H1 (cell line): ENCODE results near the gene MIB1. TPM values are rescaled to one million over a fixed set of nuclear protein-coding genes. Genes with fewer than 3 reads are reported as not detected.

ENCODE experiments used
- CTCF ChIA-PET: fragments of 300-600 bp; sonication (Branson Sonifier 250); formaldehyde crosslinking; loops from one replicate; lab custom pipeline; 2021; ENCODE audit not compliant: partially characterized antibody; lab: Charles Lee
- POLR2A ChIA-PET: fragments of 300-600 bp; sonication (Branson Sonifier 250); formaldehyde crosslinking; loops from one replicate; lab custom pipeline; 2021; ENCODE audit warnings: inconsistent platforms; ENCODE audit not compliant: partially characterized antibody; lab: Charles Lee
- DNase-seq, 2 experiments: peaks; one replicate each; pipeline versions ENCODE4 v3.0.0 to v3.0.0-alpha.2; 2010 to 2022; ENCODE audit warnings: low spot score in 2 of 2, low read depth in 1 of 2, mixed read lengths in 1 of 2
- FAIRE-seq: peaks from 2 replicates; lab custom pipeline; 2011; peaks lifted over from hg19 to GRCh38; lab: Jason Lieb, UNC
- H2AFZ ChIP-seq: 2 replicates; pipeline ENCODE4 v1.8.1; 2012; ENCODE audit warnings: low read length, inconsistent platforms
- H2AK5ac ChIP-seq: 2 replicates; pipeline ENCODE4 v1.6.1; 2013; ENCODE audit warnings: low read depth, low read length
- H2BK120ac ChIP-seq: replicated peaks from 2 replicates; pipeline ENCODE3; 2013; ENCODE audit warnings: low read depth, low read length, inconsistent platforms
- H2BK12ac ChIP-seq: 2 replicates; pipeline ENCODE4 v1.6.1; 2013; ENCODE audit warnings: low read depth, low read length
- H2BK15ac ChIP-seq: 2 replicates; pipeline ENCODE4 v1.6.1; 2013; ENCODE audit warnings: low read length
- H2BK20ac ChIP-seq: 2 replicates; pipeline ENCODE4 v1.6.1; 2013; ENCODE audit warnings: low read length
- H2BK5ac ChIP-seq: 2 replicates; pipeline ENCODE4 v1.6.1; 2013; ENCODE audit warnings: low read depth, low read length
- H3K14ac ChIP-seq: 2 replicates; pipeline ENCODE4 v1.6.1; 2013; ENCODE audit warnings: inconsistent platforms; ENCODE audit not compliant: insufficient read length
- H3K18ac ChIP-seq: 2 replicates; pipeline ENCODE4 v1.6.1; 2013; ENCODE audit warnings: low read length; ENCODE audit errors: extremely low read depth
- H3K23ac ChIP-seq: 2 replicates; pipeline ENCODE4 v1.6.1; 2013; ENCODE audit warnings: inconsistent platforms; ENCODE audit not compliant: insufficient read length
- H3K23me2 ChIP-seq: 2 replicates; pipeline ENCODE4 v1.6.1; 2013; ENCODE audit warnings: low read depth, low read length
- H3K27ac ChIP-seq: 2 replicates; pipeline ENCODE4 v1.6.1; 2011; ENCODE audit warnings: low read depth, low read length, inconsistent platforms
- H3K27me3 ChIP-seq, 4 experiments: replicated peaks in 1 of 4; 1 replicate in 1 of 4; 2 replicates in 3 of 4; pipeline versions ENCODE4 v1.6.1 to v1.8.1; 2011 to 2013; ENCODE audit warnings: low read length in 3 of 4, mild to moderate bottlenecking in 3 of 4, inconsistent platforms in 2 of 4, mixed read lengths in 2 of 4, moderate library complexity in 1 of 4; ENCODE audit not compliant: control insufficient read depth in 3 of 4, insufficient read depth in 3 of 4; ENCODE audit errors: extremely low read depth in 1 of 4
- H3K36me3 ChIP-seq, 4 experiments: 2 replicates each; pipeline versions ENCODE4 v1.6.1 to v1.8.1; 2011 to 2013; ENCODE audit warnings: mild to moderate bottlenecking in 4 of 4, low read length in 3 of 4, moderate library complexity in 2 of 4, control low read depth in 1 of 4, inconsistent platforms in 1 of 4; ENCODE audit not compliant: insufficient read depth in 4 of 4, control insufficient read depth in 2 of 4
- H3K4ac ChIP-seq: replicated peaks from 2 replicates; pipeline ENCODE3; 2013; ENCODE audit warnings: low read length, low read depth, mixed read lengths, inconsistent platforms; ENCODE audit not compliant: insufficient read length
- H3K4me1 ChIP-seq, 4 experiments: replicated peaks in 1 of 4; 1 replicate in 1 of 4; 2 replicates in 3 of 4; pipeline versions ENCODE4 v1.6.1 to v1.8.1; 2011 to 2013; ENCODE audit warnings: low read length in 3 of 4, inconsistent platforms in 2 of 4, mixed read lengths in 1 of 4; ENCODE audit not compliant: insufficient read depth in 4 of 4, control insufficient read depth in 3 of 4
- H3K4me2 ChIP-seq, 2 experiments: 2 replicates each; pipeline versions ENCODE4 v1.6.1 to v1.8.1; 2011 to 2013; ENCODE audit warnings: low read depth in 2 of 2, low read length in 2 of 2, control low read depth in 1 of 2, inconsistent platforms in 1 of 2, mild to moderate bottlenecking in 1 of 2; ENCODE audit not compliant: insufficient read depth in 1 of 2
- H3K4me3 ChIP-seq, 4 experiments: fragments of 200-600, 300-600 bp in 1 of 4; sonication (generic), shearing (Covaris generic), sonication (Bioruptor Twin) in 1 of 4; 2 replicates each; pipeline versions ENCODE4 v1.5.1 to v1.8.1; 2011 to 2016; ENCODE audit warnings: low read length in 4 of 4, low read depth in 3 of 4, control low read depth in 2 of 4, inconsistent platforms in 2 of 4, mild to moderate bottlenecking in 2 of 4, mixed read lengths in 1 of 4, moderate library complexity in 1 of 4; ENCODE audit not compliant: insufficient read depth in 2 of 4; ENCODE audit errors: extremely low read depth in 1 of 4
- H3K56ac ChIP-seq: replicated peaks from 2 replicates; pipeline ENCODE3; 2013; ENCODE audit warnings: low read depth, mild to moderate bottlenecking, mixed read lengths, low read length, inconsistent platforms; ENCODE audit not compliant: insufficient read length
- H3K79me1 ChIP-seq: 2 replicates; pipeline ENCODE4 v1.6.1; 2013; ENCODE audit warnings: low read depth, low read length, control low read depth
- H3K79me2 ChIP-seq, 2 experiments: 2 replicates each; pipeline versions ENCODE4 v1.6.1 to v1.8.1; 2012 to 2013; ENCODE audit warnings: low read length in 2 of 2, mild to moderate bottlenecking in 2 of 2, inconsistent platforms in 1 of 2; ENCODE audit not compliant: insufficient read depth in 2 of 2, control insufficient read depth in 1 of 2
- H3K9ac ChIP-seq, 4 experiments: replicated peaks in 1 of 4; 1 replicate in 1 of 4; 2 replicates in 3 of 4; pipeline versions ENCODE4 v1.6.1 to v1.8.1; 2011 to 2013; ENCODE audit warnings: low read depth in 3 of 4, low read length in 3 of 4, control low read depth in 2 of 4, mild to moderate bottlenecking in 2 of 4, moderate library complexity in 2 of 4, inconsistent platforms in 1 of 4; ENCODE audit errors: extremely low read depth in 1 of 4
- H3K9me3 ChIP-seq, 2 experiments: 2 replicates each; pipeline versions ENCODE4 v1.6.1 to v1.8.1; 2012 to 2013; ENCODE audit warnings: mild to moderate bottlenecking in 2 of 2, moderate library complexity in 2 of 2, control low read depth in 1 of 2, inconsistent platforms in 1 of 2, low read depth in 1 of 2, low read length in 1 of 2, mixed read lengths in 1 of 2; ENCODE audit not compliant: insufficient read depth in 2 of 2
- H4K20me1 ChIP-seq, 2 experiments: replicated peaks in 1 of 2; 2 replicates each; pipeline versions ENCODE3 to v1.8.1; 2011 to 2013; ENCODE audit warnings: inconsistent platforms in 2 of 2, low read length in 2 of 2, mild to moderate bottlenecking in 1 of 2; ENCODE audit not compliant: insufficient read depth in 2 of 2, control insufficient read depth in 1 of 2
- H4K5ac ChIP-seq: 2 replicates; pipeline ENCODE4 v1.6.1; 2013; ENCODE audit warnings: low read length, low read depth, mixed read lengths, inconsistent platforms; ENCODE audit not compliant: insufficient read length
- H4K8ac ChIP-seq: 2 replicates; pipeline ENCODE4 v1.8.0; 2013; ENCODE audit warnings: mild to moderate bottlenecking, moderate library complexity, low read length, inconsistent platforms; ENCODE audit not compliant: insufficient read depth; ENCODE audit errors: extremely low read depth
- H4K91ac ChIP-seq: replicated peaks from 2 replicates; pipeline ENCODE3; 2013; ENCODE audit warnings: low read length, mixed read lengths, inconsistent platforms; ENCODE audit not compliant: insufficient read length
- SIN3A ChIP-seq, 2 experiments: IDR thresholded peaks in 1 of 2; conservative IDR thresholded peaks in 1 of 2; 2 replicates each; pipeline ENCODE4 v1.6.1; 2011 to 2012; ENCODE audit warnings: low read length in 2 of 2, improper control_type of control experiment in 1 of 2, low read depth in 1 of 2, mild to moderate bottlenecking in 1 of 2
- WGBS, 2 experiments: shearing (Covaris generic) in 1 of 2; methylation state at CpG; one replicate each; pipeline versions ENCODE4 v1.1.6 to v1.1.7; 2013 to 2015; ENCODE audit warnings: low lambda C conversion rate in 2 of 2, mixed read lengths in 2 of 2, inconsistent platforms in 1 of 2, low coverage in 1 of 2, missing lambda C conversion rate in 1 of 2; ENCODE audit not compliant: insufficient replicate concordance in 2 of 2, insufficient coverage in 1 of 2, insufficient read length in 1 of 2; ENCODE audit errors: extremely low coverage in 1 of 2, missing lambda C conversion rate in 1 of 2; 5-methylcytosine and 5-hydroxymethylcytosine counted together
- polyA plus RNA-seq, 7 experiments: library from polyadenylated mRNA; depleted of rRNA in 3 of 7; stranded (reverse) in 5 of 7; unstranded in 2 of 7; fragments of >200 nt in 5 of 7; fragments of 200-250 nt in 2 of 7; gene quantifications; 1 replicate in 5 of 7; 2 replicates in 1 of 7; 4 replicates in 1 of 7; pipeline versions ENCODE4 v1.2.1 to v1.2.3, GENCODE V29; 2011 to 2013; ENCODE audit warnings: missing spikeins in 2 of 7, mixed read lengths in 2 of 7
- total RNA-seq: library from RNA; stranded (reverse); fragmentation: NEBNext Ultra II Directional; extraction: Animal tissue kit (Norgen Biotek cat#: 25700); gene quantifications from 2 replicates; pipeline ENCODE4 v1.2.1, GENCODE V29; 2021

The MIB1 gene
- total and polyA plus RNA-seq, 2 of the 8 experiments (the other 6 are each of a cell fraction or from before 2014, with no cell fraction given), result 8.2 to 60.3 TPM

GRCh38 chr18:21769206-21769605 lies 28.6 kb downstream of the MIB1 start:
- no peak overlapping the region for H3K9ac ChIP-seq
- no peaks in the 10 kb centered on the region for H3K9me3 ChIP-seq
- no peak overlapping the region for H2BK20ac ChIP-seq
- H3K27me3 ChIP-seq, result no peaks in the 10 kb centered on the region
- H2AFZ ChIP-seq, result no peak overlapping the region
- H3K27ac ChIP-seq, result no peak overlapping the region
- ChIA-PET CTCF (interaction anchor here (1.8 kb wide), 1 partner anchor 15 kb away, joined by 7 read pairs; no protein-coding TSS in a partner anchor), POLR2A (no interaction called here)
- no peak overlapping the region for H3K18ac ChIP-seq
- H3K4me3 ChIP-seq, result no peak overlapping the region
- H3K56ac ChIP-seq, result no peak overlapping the region
- WGBS, 2 experiments, result 90% methylated on average over 4 of the region's 4 CpGs; no CpG with 5 or more reads in 1 of the 2 experiments
- no peak overlapping the region for H3K4me2 ChIP-seq
- peaks cover 4 to 6% of the 10 kb centered on the region in 2 experiments for H4K20me1 ChIP-seq
- H2BK5ac ChIP-seq, result no peak overlapping the region
- no peak for DNase-seq
- H2AK5ac ChIP-seq, result no peak overlapping the region
- H3K14ac ChIP-seq, result no peak overlapping the region
- no peaks in the 10 kb centered on the region for H3K79me1 ChIP-seq
- no peak overlapping the region for H2BK12ac ChIP-seq
- H4K91ac ChIP-seq, result no peak overlapping the region
- H2BK15ac ChIP-seq, result no peak overlapping the region
- H3K36me3 ChIP-seq, result peaks cover 0 to 58% (median 17%) of the 10 kb centered on the region in 4 experiments; a peak in 6 of 8 replicates
- H4K8ac ChIP-seq, result no peak overlapping the region
- peaks cover 0 to 14% of the 10 kb centered on the region in 2 experiments; a peak in 2 of 4 replicates for H3K79me2 ChIP-seq
- no peak overlapping the region for H3K4ac ChIP-seq
- no peak for FAIRE-seq
- no peak overlapping the region for H4K5ac ChIP-seq
- H2BK120ac ChIP-seq, result no peak overlapping the region
- no peaks in the 10 kb centered on the region for H3K23me2 ChIP-seq
- H3K23ac ChIP-seq, result no peak overlapping the region
- H3K4me1 ChIP-seq, result no peaks in the 10 kb centered on the region
- TF ChIP-seq SIN3A (conservative IDR thresholded peaks at IDR 0.05 in 1 of 2, IDR thresholded peaks at IDR 0.05 in 1 of 2; ENCODE audit: low read depth in 1 of 2, low read length in 2 of 2), result no peak
